GM19455 (cell line): ENCODE results near the gene SPSB1.
"Not testable (repeated sequence)": the region's sequence is repeated elsewhere in the genome, so short reads cannot be mapped to it uniquely, and the experiment has no call there.

ENCODE experiments used
- ATAC-seq: cut with Tn5 transposase; IDR thresholded peaks from one replicate; pipeline ENCODE4 v1.9.1; 2021; ENCODE audit not compliant: unreplicated experiment

Gene SPSB1

DNA sequence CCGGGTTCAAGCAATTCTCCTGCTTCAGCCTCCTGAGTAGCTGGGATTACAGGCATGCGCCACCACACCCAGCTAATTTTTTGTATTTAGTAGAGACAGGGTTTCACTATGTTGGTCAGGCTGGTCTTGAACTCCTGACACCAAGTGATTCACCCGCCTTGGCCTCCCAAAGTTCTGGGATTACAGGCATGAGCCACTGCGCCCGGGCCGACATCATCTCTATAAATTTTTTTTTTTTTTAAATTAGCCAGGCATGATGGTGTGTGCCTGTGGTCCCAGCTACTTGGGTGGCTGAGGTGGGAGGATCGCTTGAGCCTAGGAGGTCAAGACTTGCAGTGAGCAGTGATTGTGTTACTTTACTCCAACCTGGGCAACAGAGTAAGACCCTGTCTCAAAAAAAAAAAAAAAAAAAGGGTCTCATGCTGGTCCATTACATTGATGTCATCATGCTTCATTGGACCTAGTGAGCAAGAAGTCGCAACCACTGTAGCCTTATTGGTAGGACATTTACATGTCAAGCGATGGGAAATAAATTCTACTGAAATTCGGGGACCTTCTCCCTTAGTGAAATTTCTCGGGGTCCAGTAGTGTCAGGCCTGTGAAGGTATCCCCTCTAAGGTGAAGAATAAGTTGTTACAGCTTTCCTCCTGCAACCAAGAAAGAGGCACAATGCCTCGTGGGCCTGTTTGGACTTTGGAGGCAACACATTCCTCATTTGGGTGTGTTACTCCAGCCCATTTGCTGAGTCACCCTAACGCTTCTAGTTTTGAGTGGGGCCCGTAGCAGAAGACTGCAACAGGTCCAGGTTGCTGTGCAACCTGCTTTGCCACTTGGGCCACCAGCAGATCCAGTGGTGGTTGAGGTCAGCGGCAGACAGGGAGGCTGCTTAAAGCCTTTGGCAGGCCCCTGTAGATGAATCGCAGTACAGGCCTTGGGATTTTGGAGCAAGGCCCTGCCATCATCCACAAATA, 7.2 kb downstream of the SPSB1 start:
- not testable (repeated sequence) for ATAC-seq

DNA sequence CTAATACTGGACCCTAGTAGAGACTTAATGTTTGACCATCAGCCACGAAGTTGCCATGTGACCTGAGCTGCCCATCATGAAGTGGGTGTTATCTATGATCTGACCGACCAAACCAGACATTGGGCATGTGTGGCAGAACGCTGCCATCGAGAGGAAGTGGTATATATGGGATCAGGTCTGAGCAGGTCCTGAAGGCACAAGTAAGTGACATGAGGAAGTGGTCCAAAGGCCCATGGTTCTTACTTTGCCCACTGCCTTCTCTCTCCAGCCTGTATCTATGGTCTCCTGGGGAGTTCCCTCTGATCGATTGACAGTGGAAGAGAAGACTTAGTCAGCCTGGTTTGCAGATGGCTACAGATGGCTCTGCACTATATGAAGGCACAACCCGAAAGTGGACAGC, 7.9 kb downstream of the SPSB1 start:
- ATAC-seq, result no peak

DNA sequence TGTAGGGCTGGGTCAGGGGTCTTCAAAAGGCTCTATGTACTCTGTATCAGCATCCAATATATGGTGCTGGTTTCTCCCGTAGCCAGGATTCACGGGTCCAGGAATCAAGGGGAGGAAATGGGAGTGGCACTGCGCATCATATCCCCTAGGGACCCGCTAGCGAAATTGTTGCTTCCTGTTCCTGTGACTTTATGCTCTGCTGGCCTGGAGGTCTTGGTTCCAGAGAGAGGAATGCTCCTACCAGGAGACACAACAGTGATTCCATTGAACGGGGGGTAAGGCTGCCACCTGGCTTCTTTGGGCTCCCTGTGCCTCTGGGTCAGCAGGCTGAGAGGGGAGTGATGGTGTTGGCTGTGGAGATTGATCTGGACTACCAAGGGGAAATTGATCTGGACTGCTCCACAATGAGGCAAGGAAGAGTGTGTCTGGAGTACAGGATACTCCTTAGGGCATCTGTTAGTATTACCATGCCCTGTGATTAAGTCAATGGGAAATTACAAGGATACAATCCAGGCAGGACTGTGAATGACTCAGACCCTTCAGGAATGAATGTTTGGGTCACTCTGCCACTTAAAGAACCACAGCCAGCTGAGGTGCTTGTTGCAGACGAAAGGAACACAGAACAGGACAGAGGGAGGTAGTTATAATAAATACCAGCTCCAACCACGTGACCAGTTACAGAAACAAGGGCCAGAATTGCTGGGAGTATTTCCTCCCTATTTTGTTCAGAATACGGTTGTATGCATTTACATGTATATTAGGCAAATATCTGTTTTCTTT, 10.2 kb downstream of the SPSB1 start:
- ATAC-seq, result no peak

DNA sequence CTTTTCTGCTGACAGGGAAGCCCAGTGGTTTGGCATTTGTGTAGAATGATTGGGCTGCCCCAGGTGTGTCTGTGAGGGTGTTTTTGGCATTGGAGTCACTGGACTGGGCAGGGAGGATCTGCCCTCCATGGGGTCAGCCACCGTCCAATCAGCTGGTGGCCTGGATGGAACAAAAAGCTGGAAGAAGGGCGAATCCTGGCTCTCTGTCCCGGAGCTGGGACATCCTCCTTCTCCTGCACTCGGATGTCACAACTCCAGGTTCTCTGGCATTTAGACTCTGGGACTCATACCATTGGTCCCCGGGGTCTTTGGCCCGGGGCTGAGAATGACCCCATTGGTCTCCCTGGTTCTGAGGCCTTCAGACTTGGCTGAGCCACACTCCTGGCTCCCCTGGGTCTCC, 11.2 kb downstream of the SPSB1 start:
- no peak for ATAC-seq

DNA sequence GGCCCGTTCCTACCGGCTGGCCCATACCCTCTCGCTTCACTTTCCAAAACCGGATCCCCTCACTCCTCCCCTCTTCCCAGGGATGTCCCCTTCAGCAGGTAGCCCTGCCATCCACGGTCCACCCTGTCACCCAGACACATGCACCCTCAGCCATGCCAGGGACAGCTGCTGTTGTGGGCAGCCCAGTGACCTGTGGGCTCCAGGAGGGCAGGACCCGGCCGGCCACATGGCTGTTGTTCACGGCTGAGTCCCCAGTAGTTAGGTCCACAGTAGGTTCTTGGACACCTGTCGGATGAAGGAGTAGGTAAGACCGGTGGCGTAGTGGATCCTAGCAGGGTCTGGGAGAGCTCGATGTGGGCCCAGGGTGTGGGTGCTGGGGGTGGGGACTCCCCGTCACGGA, 12.5 kb downstream of the SPSB1 start:
- no peak for ATAC-seq

DNA sequence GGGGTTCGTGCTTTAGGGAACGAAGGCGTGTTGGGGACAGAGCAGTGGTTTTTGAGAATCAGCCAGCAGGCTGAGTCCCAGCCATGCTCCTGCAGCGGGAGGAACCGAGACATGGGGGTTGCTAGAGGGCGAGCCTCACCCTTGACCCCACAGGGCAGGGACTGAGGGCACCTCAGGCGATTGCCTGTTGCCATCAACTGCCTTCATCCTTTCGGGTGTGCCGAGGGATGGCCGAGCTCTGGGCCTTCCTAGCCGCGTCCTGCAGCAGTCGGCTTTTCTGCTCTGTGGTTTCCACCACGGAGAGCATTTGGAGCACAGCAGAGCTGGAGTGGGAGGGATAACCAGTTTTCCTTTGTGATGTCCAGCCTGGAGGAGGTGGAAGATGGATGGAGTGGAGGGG, 13.3 kb downstream of the SPSB1 start:
- ATAC-seq, result no peak

DNA sequence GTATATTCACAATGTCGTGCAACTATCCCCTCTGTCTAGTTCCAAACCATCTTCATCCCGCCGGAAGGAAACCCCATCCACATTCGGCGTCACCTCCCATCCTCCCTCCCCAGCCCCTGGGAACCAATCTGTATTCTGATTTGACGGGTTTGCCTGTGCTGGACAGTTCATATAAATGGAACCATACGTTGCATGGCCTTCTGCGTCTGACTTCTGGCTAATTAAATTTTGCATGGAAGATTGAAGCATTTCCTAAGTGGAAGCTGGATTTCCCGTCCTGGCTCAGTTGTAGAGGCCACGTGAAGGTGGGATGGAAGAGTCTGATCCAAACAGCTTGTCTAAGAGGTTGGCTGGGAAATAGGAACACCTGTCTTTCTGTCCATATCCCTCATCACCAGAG, 14.6 kb downstream of the SPSB1 start:
- ATAC-seq, result no peak

DNA sequence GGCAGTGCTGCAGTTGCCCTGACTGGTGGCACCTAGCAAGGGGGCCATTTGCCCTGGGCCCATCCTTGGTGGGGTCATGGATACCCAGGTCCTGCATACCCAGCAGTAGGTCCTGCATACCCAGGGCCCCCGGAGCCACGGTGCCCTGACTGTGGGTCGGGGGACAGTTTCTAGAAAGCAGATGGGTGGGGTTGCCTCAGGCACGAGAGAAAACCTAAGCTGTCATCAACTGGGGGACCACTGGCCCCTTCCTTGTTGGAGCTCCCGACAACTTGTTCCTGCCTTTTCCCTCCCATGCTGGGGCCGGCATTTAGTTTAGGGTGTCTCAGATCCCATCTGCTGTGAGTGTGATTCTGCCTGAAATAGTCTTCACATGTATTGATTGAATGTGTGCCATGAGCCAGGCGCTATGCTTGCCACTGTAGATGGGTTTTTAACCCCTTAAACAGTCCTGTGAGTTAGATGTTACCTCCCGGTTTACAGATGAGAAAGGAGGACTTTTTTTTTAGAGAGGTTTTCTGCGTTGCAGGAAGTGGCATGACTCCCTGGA, 15.6 kb downstream of the SPSB1 start:
- no peak for ATAC-seq

DNA sequence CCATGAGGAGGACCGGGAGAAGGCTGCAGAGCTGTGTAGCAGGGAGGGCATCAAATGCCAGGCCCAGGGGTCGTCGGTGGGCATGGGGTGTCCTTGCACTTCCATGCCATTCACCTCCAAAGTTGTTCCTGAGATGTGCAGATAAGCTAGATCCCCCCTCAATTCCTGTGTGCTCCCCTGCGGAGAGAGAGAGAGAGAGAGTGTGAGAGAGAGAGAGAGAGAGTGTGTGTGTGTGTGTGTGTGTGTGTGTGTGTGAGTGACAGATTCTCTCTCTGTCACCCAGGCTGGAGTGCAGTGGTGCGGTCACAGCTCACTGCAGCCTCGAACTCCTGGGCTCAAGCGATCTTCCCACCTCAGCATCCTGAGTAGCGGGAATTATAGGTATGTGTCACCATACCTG, 16.4 kb downstream of the SPSB1 start:
- no peak for ATAC-seq

DNA sequence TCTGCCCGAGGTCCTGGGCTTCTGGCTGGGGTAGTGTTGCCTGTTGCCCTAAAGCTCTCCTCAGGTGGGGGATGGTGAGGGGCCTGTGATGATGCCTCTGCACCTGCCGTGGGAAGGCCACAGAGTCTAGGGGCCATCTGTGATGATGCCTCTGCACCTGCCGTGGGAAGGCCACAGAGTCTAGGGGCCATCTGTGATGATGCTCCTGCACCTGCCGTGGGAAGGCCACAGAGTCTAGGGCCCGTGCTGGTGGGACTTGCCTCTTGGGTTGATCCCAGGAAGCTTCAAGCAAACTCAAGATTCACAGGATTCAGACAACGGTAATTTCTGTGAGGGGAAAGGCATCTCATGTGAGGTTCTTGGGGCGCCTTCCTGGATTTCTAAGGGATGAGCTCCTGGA, 17.3 kb downstream of the SPSB1 start:
- no peak for ATAC-seq

DNA sequence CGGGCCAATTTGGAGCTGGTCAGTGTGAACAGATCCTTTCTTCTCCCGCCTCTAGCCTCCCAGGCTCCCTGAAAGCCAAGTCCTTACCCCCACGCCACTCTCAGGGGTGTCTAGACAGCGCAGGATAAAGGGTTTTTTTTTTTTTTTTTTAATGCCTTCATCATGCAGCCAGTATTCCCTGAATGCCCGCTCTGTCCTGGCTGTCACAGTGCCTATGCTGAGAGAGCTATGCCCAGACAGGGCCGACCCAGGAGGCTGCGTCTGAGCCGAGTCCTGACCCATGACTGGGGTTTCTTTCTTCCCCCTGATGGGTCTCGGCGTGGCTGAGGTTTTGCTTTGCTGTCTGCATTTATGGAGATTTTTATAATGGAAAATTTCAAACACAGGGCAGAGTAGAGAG, 18.3 kb downstream of the SPSB1 start:
- no peak for ATAC-seq

DNA sequence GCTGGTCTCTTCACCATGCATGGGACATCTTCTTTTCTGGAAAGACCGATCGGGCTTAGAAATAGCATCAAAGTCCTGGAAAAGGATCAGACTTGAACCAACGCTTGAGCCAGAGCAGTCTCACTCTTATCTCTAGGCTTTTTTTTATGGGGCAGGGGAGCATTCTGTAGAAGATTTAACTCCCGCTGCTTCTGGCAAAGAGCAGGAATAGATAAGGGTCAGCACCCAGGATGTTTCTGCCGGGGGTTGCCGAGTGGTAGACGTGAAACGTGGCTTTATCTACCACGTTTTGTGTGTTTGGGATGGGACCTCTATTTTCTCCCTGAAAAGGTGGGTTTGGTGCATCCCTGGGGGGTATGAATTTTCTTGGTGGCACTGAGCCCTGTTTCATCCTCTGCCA, 18.8 kb downstream of the SPSB1 start:
- no peak for ATAC-seq

DNA sequence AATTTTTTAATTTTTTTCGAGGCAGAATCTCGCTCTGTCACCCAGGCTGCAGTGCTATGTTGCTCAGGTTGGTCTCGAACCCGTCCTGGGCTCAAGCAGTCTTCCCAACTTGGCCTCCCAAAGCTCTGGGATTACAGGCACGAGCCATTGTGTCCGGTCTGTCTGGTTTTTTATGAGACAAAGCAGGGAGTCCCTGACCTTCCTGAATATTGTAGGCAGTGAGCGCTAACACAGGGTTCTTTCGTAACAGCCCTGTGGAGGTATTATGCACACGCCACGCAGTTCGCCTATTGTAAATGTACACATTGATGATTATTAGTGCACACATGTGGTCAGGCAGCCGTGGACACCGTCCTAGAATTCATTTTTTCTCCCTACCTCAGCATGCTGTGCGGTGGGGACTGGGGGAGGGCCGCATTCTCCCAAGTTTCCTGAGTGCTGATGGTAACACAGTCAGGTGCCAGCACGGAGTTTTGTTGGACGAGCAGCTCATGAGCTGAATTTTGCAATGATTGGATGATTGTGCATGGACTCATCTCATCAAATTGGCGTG, 19.6 kb downstream of the SPSB1 start:
- ATAC-seq, result no peak

DNA sequence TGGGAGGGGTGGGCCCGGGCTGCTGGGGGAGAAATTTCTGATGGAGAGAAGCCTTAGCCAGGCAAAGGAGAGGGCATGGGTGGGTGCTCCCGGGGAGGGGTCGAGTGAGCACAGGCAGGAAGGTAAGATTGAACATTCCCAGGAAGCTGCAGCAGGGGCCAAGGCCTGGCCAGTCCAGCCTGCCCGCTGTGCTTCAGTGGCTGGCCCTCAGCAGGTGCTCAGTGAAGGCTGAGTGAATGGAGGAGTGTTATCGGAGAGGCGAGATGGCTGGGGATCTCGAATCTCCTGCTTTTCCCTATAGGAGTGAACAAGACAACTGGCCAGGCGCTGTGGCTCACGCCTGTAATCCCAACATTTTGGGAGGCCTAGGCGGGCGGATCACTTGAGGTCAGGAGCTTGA, 20.9 kb downstream of the SPSB1 start:
- ATAC-seq, result no peak

DNA sequence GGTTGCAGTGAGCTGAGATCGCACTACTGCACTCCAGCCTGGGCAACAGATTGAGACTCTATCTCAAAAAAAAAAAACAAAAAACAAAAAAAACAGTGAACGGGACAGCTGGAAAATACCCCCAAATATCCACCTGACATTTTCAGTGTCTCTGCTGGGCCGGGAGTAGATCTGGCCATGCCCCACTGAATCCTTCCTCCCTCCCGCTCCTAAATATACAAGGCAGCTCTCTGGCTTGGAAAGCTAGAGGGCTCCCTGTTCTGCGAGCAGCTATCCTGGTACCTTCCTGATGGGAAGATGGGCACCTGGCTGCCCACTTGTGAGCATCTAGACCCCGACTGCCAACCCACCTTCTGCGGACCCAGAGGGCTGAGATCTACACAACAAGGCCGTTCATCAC, 21.4 kb downstream of the SPSB1 start:
- no peak for ATAC-seq

DNA sequence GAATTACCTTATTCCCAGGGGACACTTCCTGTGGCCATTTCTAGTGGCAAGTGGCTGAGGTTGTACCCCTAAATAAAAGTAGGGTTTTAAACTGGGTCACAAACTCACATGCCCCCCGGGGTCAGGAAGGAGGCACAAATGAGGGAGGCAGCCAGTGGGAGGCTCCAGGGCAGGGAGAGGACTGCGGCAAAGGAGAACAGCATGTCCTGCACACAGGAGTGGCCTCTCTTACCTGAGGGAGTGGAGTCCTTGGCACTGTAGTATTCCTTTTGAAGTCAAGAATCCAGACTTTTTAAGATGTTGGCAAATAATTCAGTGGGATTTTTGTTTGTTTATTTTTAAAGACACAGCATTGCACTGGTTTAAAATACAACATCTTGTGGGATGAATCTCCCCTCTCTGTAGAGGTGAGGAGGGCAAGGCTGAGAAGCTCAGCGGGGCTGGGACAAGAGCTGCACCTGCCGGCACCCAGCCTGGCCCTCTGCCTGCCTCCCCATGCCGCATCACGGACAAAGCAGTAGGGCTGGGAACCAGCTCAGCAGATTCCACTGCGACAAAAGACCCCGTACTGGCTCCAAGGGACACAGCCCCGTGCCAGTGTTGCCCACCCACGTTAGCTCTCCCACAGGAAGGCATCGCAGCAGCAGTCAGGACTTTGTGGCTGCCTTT, 22.2 kb downstream of the SPSB1 start:
- ATAC-seq, result no peak

DNA sequence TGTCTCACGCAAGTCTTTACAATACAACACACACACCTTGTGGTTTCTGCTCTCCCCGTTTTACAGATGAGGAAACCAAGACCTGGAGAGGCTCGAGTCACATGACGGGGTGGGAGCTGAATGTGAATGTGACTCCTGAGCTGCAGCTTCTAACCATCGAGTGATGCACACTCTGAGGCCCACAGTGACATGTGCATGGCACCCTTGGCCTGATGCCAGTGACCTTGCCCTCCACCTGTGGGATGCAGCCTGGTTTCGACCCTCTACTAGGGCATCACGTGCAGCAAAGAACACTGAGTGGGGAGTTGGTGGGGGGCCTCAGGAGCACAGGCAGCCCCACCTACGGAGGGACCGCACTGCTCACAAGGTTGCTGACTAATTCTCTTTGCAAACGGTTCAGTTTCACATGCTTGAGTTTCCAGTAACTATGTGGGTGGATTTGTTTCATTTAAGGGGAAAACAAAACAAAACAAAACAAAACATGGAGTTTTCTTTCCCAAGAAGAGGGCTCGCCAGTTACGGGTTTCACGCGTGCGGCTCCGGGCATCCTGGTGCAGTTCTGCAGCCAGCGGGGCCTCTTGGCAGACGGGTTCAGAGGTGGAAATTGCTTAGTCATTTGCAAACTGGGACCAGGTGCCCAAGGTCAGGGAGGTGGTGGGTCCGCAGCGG, 22.9 kb downstream of the SPSB1 start:
- no peak for ATAC-seq

DNA sequence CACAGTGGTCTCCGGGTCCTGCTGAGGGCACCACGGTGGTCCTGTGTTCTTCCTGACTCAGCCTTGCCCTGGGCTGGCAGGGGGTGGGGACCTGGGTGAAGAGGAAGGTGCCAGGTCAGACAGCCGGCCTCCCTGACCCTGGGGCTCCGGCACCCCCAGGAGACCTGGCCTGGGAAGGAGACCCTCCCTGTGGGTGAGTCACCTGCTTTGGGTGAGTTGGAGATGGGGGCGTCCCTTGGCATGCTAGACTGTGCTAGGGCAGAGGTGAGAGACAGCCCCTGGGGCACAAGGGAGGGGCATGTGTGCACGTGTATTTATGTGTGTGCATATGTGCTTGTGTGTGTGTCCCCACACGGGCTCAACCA, 23.4 kb downstream of the SPSB1 start:
- ATAC-seq, result no peak

DNA sequence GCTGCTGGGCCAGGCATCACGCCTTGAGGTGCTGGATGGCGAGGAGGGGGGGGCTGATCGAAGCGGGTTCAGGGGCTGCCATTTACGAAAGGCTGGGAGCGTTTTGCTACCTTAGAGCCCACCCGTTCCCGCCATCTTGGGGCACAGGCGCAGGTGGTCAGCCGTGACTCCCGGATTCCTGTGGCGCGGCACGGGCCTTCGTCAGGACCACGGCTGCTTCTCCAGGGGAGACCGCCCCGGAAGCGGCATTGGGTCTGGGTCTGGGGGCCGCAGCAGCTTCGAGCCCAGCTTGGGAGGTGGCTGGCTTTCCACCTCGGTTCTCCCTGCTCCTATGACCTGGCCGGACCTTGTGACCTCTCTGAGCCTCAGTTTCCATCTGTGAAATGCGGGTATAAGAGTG, 23.8 kb downstream of the SPSB1 start:
- ATAC-seq, result no peak

DNA sequence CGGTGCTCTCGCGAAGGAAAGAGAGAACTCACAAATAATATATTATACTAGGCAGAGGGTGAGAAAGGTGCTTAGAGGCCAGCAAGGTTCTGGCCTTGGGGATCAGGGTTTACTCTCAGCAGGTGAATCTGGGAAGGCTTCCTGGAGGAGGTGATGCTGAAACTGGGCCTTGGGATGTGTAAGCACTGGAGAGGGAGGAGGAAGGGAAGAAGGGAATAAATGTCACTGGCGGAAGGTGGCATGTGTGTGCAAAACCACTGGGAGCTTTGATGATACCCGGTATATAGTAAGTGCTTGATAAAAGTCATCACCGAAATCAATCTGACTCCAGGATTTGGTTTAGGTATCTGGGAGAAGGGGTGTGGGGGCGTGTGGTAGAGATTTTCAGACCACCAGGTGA, 24.4 kb downstream of the SPSB1 start:
- no peak for ATAC-seq
